ENCODE data around the gene TSPAN15.

GRCh38 chr10:69460576-69461242 is 9.4 kb downstream of the TSPAN15 start:
- TF ChIP-seq CTCF (IDR thresholded peaks at IDR 0.05) (no peak), POLR2A (IDR thresholded peaks at IDR 0.05) (no peak)

Data from right lobe of liver (tissue), 4 donors.